Left renal cortex interstitium (tissue), 4 donors: ENCODE data around the gene RFX2. TPM values are rescaled to one million over a fixed set of nuclear protein-coding genes. Genes with fewer than 3 reads are reported as not detected.
"Not testable (repeated sequence)": the region's sequence is repeated elsewhere in the genome, so short reads cannot be mapped to it uniquely, and the experiment has no call there.

ENCODE experiments used
- DNase-seq, 4 donors: peaks; one replicate each; pipeline ENCODE4 v3.0.0-alpha.2; 2013; ENCODE audit warnings: low read depth in 4 of 4, low spot score in 2 of 4, missing footprints in 1 of 4
- polyA plus RNA-seq, 4 donors: library from polyadenylated mRNA; unstranded; fragments of 120-200 nt; gene quantifications; one replicate each; pipeline ENCODE4 v1.2.1, GENCODE V29; 2013; ENCODE audit not compliant: insufficient read length in 4 of 4

Gene RFX2
- polyA plus RNA-seq, 4 donors, result 6.7 to 11.1 (median 8.8) TPM

- no peak for DNase-seq
Measured at GRCh38 chr19:6044056-6044805, 66.1 kb downstream of the RFX2 start.

GRCh38 chr19:6042776-6043726 lies 67.2 kb downstream of the RFX2 start:
- no peak for DNase-seq

GRCh38 chr19:6041991-6042481 lies 68.3 kb downstream of the RFX2 start:
- no peak for DNase-seq

- DNase-seq, result no peak
Measured at GRCh38 chr19:6041071-6041470, 69.2 kb downstream of the RFX2 start.

GRCh38 chr19:6039566-6040225 lies 70.6 kb downstream of the RFX2 start:
- DNase-seq, result no peak

- no peak for DNase-seq
Measured at GRCh38 chr19:6038634-6039405, 71.5 kb downstream of the RFX2 start.

- DNase-seq, result no peak
Measured at GRCh38 chr19:6035026-6035425, 75.3 kb downstream of the RFX2 start.

GRCh38 chr19:6034512-6034911 lies 75.8 kb downstream of the RFX2 start:
- DNase-seq, result no peak

- no peak for DNase-seq
Measured at GRCh38 chr19:6033744-6034264, 76.5 kb downstream of the RFX2 start.

GRCh38 chr19:6032827-6033226 lies 77.5 kb downstream of the RFX2 start:
- DNase-seq, result no peak

GRCh38 chr19:6032381-6032780 lies 77.9 kb downstream of the RFX2 start:
- DNase-seq, result no peak

- DNase-seq, result no peak
Measured at GRCh38 chr19:6030214-6030507, 80.1 kb downstream of the RFX2 start.

- DNase-seq, result no peak
Measured at GRCh38 chr19:6026390-6027227, 83.7 kb downstream of the RFX2 start.

- DNase-seq, result not testable (repeated sequence)
Measured at GRCh38 chr19:6024756-6025155, 85.5 kb downstream of the RFX2 start.

GRCh38 chr19:6023936-6024335 lies 86.4 kb downstream of the RFX2 start:
- DNase-seq, result no peak

- DNase-seq, result no peak
Measured at GRCh38 chr19:6023085-6023682, 87.1 kb downstream of the RFX2 start.

- no peak for DNase-seq
Measured at GRCh38 chr19:6022570-6023064, 87.7 kb downstream of the RFX2 start.

- peak; percentile 65 to 88 (median 71) for DNase-seq
Measured at GRCh38 chr19:6021878-6022569, 88.3 kb downstream of the RFX2 start.
